GM21786 (cell line): ENCODE results near the gene TPST2.

Experiments
- ATAC-seq: cut with Tn5 transposase; IDR thresholded peaks from one replicate; pipeline ENCODE4 v1.9.1; 2021; ENCODE audit not compliant: unreplicated experiment

Gene TPST2

DNA sequence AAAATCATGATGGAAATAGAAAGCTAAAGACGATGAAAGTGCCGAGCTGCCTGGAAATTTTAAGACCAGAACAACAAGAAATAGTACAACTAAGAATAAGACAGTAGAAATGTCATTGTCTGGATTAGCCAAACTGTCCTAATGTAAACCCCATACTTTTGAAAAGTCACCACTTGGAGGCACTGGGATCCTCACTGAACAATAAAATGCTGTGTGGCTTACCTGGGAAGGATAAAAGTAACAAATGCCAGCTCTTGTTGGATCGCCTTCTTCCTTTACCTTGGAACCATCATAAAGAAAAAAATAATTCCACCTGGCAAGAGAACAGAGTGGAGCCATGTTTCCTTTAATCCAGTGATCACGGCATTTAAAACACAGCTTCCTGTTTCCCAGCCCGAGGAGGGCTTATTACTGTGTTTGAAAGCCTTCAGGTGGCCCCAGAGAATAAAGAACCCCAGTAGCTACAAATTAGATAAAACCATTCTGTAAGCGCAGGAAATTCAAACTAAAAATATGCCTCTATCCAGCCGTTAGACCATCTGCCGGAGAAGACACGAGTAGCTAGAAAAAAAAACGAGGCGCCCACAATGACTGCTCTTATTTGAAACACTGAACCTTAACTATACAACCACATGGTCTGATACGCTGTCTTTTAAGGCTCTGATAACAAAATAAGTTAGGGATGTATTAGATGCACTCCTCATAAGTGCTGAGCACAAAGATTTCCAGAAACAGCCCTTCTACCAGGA, 110.7 kb downstream of the TPST2 start:
- no peak for ATAC-seq

DNA sequence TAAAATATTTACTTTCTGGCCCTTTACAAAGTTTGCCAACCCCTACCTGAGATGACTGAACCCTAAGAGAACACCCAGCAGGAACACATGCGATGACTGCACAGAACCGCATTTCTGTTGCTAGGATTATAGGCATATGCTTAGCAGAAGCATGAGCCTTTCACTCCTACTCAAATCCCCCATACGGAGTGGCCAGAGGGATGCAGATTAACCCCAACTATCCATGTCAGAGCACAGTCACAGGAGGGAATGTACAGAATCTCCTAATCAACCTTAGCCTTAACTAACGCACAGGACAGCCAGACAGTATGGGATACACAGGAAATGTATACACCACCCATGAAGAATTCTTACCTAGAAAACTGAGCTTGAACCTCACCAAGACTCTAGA, 112.6 kb downstream of the TPST2 start:
- ATAC-seq, result no peak

DNA sequence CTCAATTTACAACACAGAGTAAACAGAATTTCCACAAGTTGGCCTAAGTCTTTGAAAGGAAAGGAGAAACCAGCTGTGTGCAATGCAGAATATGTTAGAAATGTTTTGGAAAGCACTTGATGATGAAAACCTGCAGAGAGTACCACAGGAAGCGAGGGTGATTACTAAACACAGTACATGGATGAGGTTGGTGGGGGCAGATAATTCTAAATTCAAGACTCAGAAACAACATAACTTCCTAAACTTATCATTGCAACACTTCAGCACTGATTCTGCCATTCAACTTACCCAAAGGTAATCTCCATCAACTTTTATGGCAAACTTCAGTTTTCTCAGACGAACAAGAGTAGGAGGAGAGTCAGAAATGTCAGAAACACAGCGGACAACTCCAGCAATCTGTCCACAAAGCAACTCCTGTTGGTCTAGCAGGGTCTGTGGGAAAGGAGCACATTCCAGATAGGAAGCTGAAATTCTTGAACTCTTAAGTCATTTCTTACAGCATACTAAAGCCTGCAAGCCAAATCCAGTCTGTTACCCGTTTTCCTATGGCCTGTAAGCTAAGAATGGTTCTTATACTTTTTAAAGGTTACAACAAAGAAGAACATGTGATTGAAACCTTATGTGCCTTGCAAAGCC, 113.1 kb downstream of the TPST2 start:
- no peak for ATAC-seq

DNA sequence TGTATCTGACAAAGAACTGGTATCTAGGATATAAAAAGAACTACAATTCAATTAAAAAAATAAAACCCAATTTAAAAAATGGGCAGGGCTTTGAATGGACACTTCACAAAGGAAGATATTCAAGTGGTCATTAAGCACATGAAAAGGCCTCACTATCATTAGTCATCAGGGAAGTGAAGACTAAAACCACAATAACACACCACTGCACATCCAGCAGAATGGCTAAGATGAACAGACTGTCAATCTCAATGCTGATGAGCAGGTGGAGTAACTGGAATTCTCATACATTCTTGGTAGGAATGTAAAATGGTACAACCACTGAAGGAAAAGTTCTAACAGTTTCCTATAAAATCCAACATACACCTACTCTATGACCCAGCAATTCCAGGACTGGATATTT, 115.2 kb downstream of the TPST2 start:
- no peak for ATAC-seq
